OCI-LY7 (cell line): ENCODE results near the gene GSTT2. TPM values are rescaled to one million over a fixed set of nuclear protein-coding genes. Genes with fewer than 3 reads are reported as not detected.

Experiments used
- BruUV-seq: library from RNA; stranded (reverse); fragments of 400-500 nt; replicated peaks from 2 replicates; lab custom pipeline; 2021; lab: Mats Ljungman, UMichigan
- CTCF ChIA-PET: fragments of 300-600 bp; sonication (Branson Sonifier 250); formaldehyde crosslinking; loops from one replicate; lab custom pipeline; 2022; ENCODE audit warnings: antibody characterized with exemption; ENCODE audit not compliant: unreplicated experiment; lab: Charles Lee
- POLR2A ChIA-PET: fragments of 300-600 bp; sonication (Branson Sonifier 250); formaldehyde crosslinking; loops from one replicate; lab custom pipeline; 2022; ENCODE audit warnings: antibody characterized with exemption; lab: Charles Lee
- DNase-seq: peaks from one replicate; pipeline ENCODE4 v3.0.0-alpha.2; 2015; ENCODE audit warnings: low spot score
- H2AFZ ChIP-seq: fragments of 200-600 bp; sonication (generic), shearing (Covaris generic); 2 replicates; pipeline ENCODE4 v1.6.1; 2014; ENCODE audit warnings: mild to moderate bottlenecking, antibody characterized with exemption, low read length, moderate library complexity
- H3K27ac ChIP-seq: fragments of 200-600 bp; sonication (generic); 2 replicates; pipeline ENCODE4 v1.5.1; 2014; ENCODE audit warnings: mixed run types, low read depth, mild to moderate bottlenecking, moderate library complexity, low read length, inconsistent platforms; ENCODE audit not compliant: poor library complexity, severe bottlenecking
- H3K36me3 ChIP-seq: fragments of 200-600 bp; sonication (generic); 2 replicates; pipeline ENCODE4 v1.6.1; 2014; ENCODE audit warnings: mild to moderate bottlenecking, antibody characterized with exemption, low read length, moderate library complexity, mixed read lengths; ENCODE audit not compliant: insufficient read depth
- H3K4me1 ChIP-seq: fragments of 200-600 bp; sonication (generic); 2 replicates; pipeline ENCODE4 v1.5.1; 2014; ENCODE audit warnings: mild to moderate bottlenecking, low read length; ENCODE audit not compliant: insufficient read depth, poor library complexity, severe bottlenecking
- H3K4me2 ChIP-seq: fragments of 200-600 bp; sonication (generic); 2 replicates; pipeline ENCODE4 v1.6.1; 2014; ENCODE audit warnings: mild to moderate bottlenecking, low read length
- H3K4me3 ChIP-seq: fragments of 200-600 bp; sonication (generic); 2 replicates; pipeline ENCODE4 v1.5.1; 2014; ENCODE audit warnings: mild to moderate bottlenecking, low read depth, low read length; ENCODE audit not compliant: poor library complexity, severe bottlenecking
- H3K79me2 ChIP-seq: fragments of 200-600 bp; sonication (generic); 2 replicates; pipeline ENCODE4 v1.6.1; 2016; ENCODE audit warnings: low read depth, mild to moderate bottlenecking, low read length, moderate library complexity, mixed read lengths; ENCODE audit not compliant: insufficient read depth
- H3K9me2 ChIP-seq: fragments of 200-600 bp; sonication (generic); 2 replicates; pipeline ENCODE4 v1.6.1; 2016; ENCODE audit warnings: mild to moderate bottlenecking, low read length, mixed read lengths; ENCODE audit not compliant: insufficient read depth
- H3K9me3 ChIP-seq: fragments of 200-600 bp; sonication (generic); 2 replicates; pipeline ENCODE4 v1.6.1; 2014; ENCODE audit warnings: mild to moderate bottlenecking, mixed run types, low read length, mixed read lengths
- H4K20me1 ChIP-seq: fragments of 200-600 bp; sonication (generic); 2 replicates; pipeline ENCODE4 v1.6.1; 2014; ENCODE audit warnings: mild to moderate bottlenecking, antibody characterized with exemption, low read length, moderate library complexity, mixed read lengths; ENCODE audit not compliant: insufficient read depth
- EZH2phosphoT487 ChIP-seq: fragments of 200-600 bp; sonication (generic); IDR thresholded peaks from 2 replicates; pipeline ENCODE4 v1.6.1; 2018; ENCODE audit warnings: low read depth, borderline replicate concordance, mild to moderate bottlenecking, mixed run types, antibody characterized with exemption, low read length, moderate library complexity, mixed read lengths
- intact Hi-C: fragments of 100-400 bp; cut with micrococcal nuclease; formaldehyde crosslinking; loops from one replicate; pipeline ENCODE4 v1.10.0; 2022; ENCODE audit not compliant: unreplicated experiment
- total RNA-seq, 2 experiments: library from RNA; depleted of rRNA in 1 of 2; stranded (reverse); fragments of >200 nt in 1 of 2; shearing (Covaris generic) in 1 of 2; gene quantifications; 2 replicates each; pipeline ENCODE4 v1.2.3, GENCODE V29; 2014 to 2022
- TF ChIP-seq, protein P1 (sequence below): fragments of 200-600 bp; sonication (generic); conservative IDR thresholded peaks from 2 replicates; pipeline ENCODE4 v1.5.1; 2014; ENCODE audit warnings: mild to moderate bottlenecking, antibody characterized with exemption, low read length, moderate library complexity, mixed read lengths

The GSTT2 gene
- total RNA-seq, 2 experiments from 2014 or later, result not detected

DNA sequence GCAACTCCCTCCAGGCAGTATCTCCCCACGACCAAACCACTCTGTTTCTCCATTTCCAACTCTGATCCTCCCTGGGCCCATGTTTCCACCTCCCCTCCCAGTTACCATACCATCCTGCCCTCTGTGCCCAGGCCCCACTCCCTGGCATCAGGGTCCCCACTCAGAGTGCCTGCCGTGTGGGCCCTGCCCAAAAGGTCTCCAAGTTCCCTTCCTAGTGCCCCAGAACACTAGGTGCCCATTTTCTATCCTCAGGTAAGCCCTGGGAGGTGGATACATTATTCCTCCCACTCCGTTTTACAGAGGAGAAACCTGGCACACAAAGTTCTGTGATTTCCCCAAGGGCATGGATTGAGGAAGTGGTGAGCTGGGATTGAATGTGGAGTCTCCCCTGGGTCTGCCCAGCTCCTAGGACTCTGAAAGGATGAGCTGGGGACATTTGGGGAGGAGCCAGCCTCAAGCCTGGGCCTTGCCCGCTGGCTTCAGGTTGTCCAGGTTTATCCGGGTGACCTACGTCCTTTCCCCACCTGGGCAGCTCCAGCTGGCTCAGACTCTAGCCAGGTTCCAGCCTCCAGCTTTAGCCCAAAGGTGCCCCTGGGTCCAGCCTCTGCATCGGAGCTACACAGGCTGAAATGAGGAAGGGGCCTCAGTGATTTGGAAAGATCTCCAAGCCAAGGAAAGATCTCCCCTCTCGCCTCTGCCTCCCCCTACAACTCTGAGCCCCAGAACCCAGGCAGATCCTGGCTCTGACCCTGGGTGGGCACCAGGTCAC is 27.5 kb downstream of the GSTT2 start:
- H3K79me2 ChIP-seq, result peaks cover 10% of the 10 kb centered on the region
- H4K20me1 ChIP-seq, result no peaks in the 10 kb centered on the region
- H3K27ac ChIP-seq, result no peak overlapping the region
- ChIA-PET CTCF (no interaction called here), POLR2A (no interaction called here)
- H3K4me1 ChIP-seq, result peaks cover 9% of the 10 kb centered on the region
- no peak overlapping the region for H2AFZ ChIP-seq
- no peaks in the 10 kb centered on the region for H3K9me2 ChIP-seq
- no peak for DNase-seq
- intact Hi-C loops, result no loop called here
- TF ChIP-seq, protein P1, sequence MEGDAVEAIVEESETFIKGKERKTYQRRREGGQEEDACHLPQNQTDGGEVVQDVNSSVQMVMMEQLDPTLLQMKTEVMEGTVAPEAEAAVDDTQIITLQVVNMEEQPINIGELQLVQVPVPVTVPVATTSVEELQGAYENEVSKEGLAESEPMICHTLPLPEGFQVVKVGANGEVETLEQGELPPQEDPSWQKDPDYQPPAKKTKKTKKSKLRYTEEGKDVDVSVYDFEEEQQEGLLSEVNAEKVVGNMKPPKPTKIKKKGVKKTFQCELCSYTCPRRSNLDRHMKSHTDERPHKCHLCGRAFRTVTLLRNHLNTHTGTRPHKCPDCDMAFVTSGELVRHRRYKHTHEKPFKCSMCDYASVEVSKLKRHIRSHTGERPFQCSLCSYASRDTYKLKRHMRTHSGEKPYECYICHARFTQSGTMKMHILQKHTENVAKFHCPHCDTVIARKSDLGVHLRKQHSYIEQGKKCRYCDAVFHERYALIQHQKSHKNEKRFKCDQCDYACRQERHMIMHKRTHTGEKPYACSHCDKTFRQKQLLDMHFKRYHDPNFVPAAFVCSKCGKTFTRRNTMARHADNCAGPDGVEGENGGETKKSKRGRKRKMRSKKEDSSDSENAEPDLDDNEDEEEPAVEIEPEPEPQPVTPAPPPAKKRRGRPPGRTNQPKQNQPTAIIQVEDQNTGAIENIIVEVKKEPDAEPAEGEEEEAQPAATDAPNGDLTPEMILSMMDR, result no peak
- no peak for TF ChIP-seq EZH2phosphoT487
- H3K4me3 ChIP-seq, result no peak overlapping the region
- no peak overlapping the region for H3K4me2 ChIP-seq
- no TSS peak for BruUV-seq
- no peaks in the 10 kb centered on the region for H3K36me3 ChIP-seq
- H3K9me3 ChIP-seq, result peaks cover 9% of the 10 kb centered on the region; the same call in 1 of the 2 replicates

DNA sequence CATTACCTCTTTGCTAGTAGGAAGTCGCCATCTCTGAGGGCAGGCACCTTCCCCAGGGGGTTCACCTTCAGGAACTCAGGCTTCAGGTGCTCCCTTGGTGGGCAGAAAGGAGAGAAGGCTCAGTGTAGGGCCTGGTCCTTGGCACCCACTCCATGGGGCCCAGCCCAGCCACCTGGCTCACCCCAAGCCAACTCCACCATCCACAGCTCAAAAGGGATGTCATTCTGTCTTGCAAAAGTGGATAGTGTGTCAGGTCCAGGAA is 28.0 kb downstream of the GSTT2 start:
- Histone ChIP-seq H3K9me3 (peaks cover 9% of the 10 kb centered on the region; the same call in 1 of the 2 replicates), H3K4me3 (no peak overlapping the region), H3K4me1 (peaks cover 14% of the 10 kb centered on the region), H4K20me1 (no peaks in the 10 kb centered on the region), H2AFZ (no peak overlapping the region), H3K4me2 (no peak overlapping the region), H3K27ac (no peak overlapping the region), H3K36me3 (no peaks in the 10 kb centered on the region), H3K9me2 (no peaks in the 10 kb centered on the region), H3K79me2 (peaks cover 12% of the 10 kb centered on the region)
- DNase-seq, result no peak
- BruUV-seq, result no TSS peak
- TF ChIP-seq EZH2phosphoT487, result no peak
- TF ChIP-seq, protein P1, result no peak
- CTCF ChIA-PET, result interaction anchor here (0.6 kb wide), 1 partner anchor 146 kb away, joined by 3 read pairs; no protein-coding TSS in a partner anchor
- POLR2A ChIA-PET, result no interaction called here
- intact Hi-C loops, result no loop called here
